LNCaP clone FGC (cell line): ENCODE data around the gene PERM1.
"Not testable (repeated sequence)": the region's sequence is repeated elsewhere in the genome, so short reads cannot be mapped to it uniquely, and the experiment has no call there.

ENCODE experiments used
- DNase-seq: peaks from one replicate; pipeline ENCODE4 v3.0.0-alpha.2; 2011; ENCODE audit warnings: low read depth
- H3K4me3 ChIP-seq: 2 replicates; pipeline ENCODE4 v1.5.1; 2011; ENCODE audit warnings: mild to moderate bottlenecking, low read depth, low read length, control low read depth
- CTCF ChIP-seq: IDR thresholded peaks from 2 replicates; pipeline ENCODE4 v1.5.1; 2012; ENCODE audit warnings: mild to moderate bottlenecking; ENCODE audit not compliant: control insufficient read depth, insufficient read depth; ENCODE audit errors: extremely low read depth

Gene PERM1

GRCh38 chr1:947958-948357, 33.9 kb downstream of the PERM1 start:
- no peak for DNase-seq
- H3K4me3 ChIP-seq, result no peak overlapping the region
- no peak for TF ChIP-seq CTCF

GRCh38 chr1:946811-947210, 35.1 kb downstream of the PERM1 start:
- not testable (repeated sequence) for H3K4me3 ChIP-seq, DNase-seq

- TF ChIP-seq CTCF, result no peak
- DNase-seq, result no peak
- H3K4me3 ChIP-seq, result no peak overlapping the region
These were observed 36.0 kb downstream of the PERM1 start for GRCh38 chr1:945688-946556.

- no peak for DNase-seq
- TF ChIP-seq CTCF, result no peak
- no peak overlapping the region for H3K4me3 ChIP-seq
These were observed 37.3 kb downstream of the PERM1 start for GRCh38 chr1:944341-945325.

- no peak for TF ChIP-seq CTCF
- no peak for DNase-seq
- H3K4me3 ChIP-seq, result no peak overlapping the region
These were observed 38.1 kb downstream of the PERM1 start for GRCh38 chr1:943545-944340.

- DNase-seq, result no peak
- no peak overlapping the region for H3K4me3 ChIP-seq
- TF ChIP-seq CTCF, result no peak
These were observed 38.9 kb downstream of the PERM1 start for GRCh38 chr1:942864-943533.
